CD14-positive monocyte (primary cell): ENCODE measurements around the gene RUNDC3A. TPM values are rescaled to one million over a fixed set of nuclear protein-coding genes. Genes with fewer than 3 reads are reported as not detected.

ENCODE experiments used
- DNase-seq, 3 donors: peaks; one replicate each; pipeline ENCODE4 v3.0.0-alpha.2; 2011 to 2022
- H2AFZ ChIP-seq: 2 replicates; pipeline ENCODE4 v1.6.0; 2012; ENCODE audit warnings: mild to moderate bottlenecking, low read depth, low read length, inconsistent platforms; ENCODE audit not compliant: insufficient read depth, poor library complexity, severe bottlenecking
- H3K27ac ChIP-seq, 2 donors: 1 replicate in 1 of 2; 2 replicates in 1 of 2; pipeline ENCODE4 v1.5.1; 2012 to 2013; ENCODE audit warnings: low read length in 2 of 2, control low read depth in 1 of 2, inconsistent platforms in 1 of 2, low read depth in 1 of 2, mild to moderate bottlenecking in 1 of 2
- H3K27me3 ChIP-seq, 2 donors: one replicate each; pipeline versions ENCODE4 v1.6.0 to v1.6.1; 2011 to 2013; ENCODE audit warnings: low read length in 2 of 2; ENCODE audit not compliant: control insufficient read depth in 2 of 2, insufficient read depth in 2 of 2
- H3K36me3 ChIP-seq, 2 donors: replicated peaks in 1 of 2; 1 replicate in 1 of 2; 2 replicates in 1 of 2; pipeline versions ENCODE4 v1.5.1 to v1.6.1; 2012 to 2013; ENCODE audit warnings: low read length in 2 of 2, control low read depth in 1 of 2, inconsistent platforms in 1 of 2, mild to moderate bottlenecking in 1 of 2; ENCODE audit not compliant: insufficient read depth in 2 of 2, control insufficient read depth in 1 of 2
- H3K4me1 ChIP-seq, 2 donors: 1 replicate in 1 of 2; 2 replicates in 1 of 2; pipeline versions ENCODE4 v1.5.1 to v1.6.1; 2012 to 2013; ENCODE audit warnings: low read length in 2 of 2, control low read depth in 1 of 2, inconsistent platforms in 1 of 2, mild to moderate bottlenecking in 1 of 2, moderate library complexity in 1 of 2; ENCODE audit not compliant: insufficient read depth in 2 of 2, control insufficient read depth in 1 of 2
- H3K4me2 ChIP-seq: replicated peaks from 2 replicates; pipeline ENCODE3; 2012; ENCODE audit warnings: low read length, moderate library complexity, mild to moderate bottlenecking; ENCODE audit not compliant: poor library complexity, severe bottlenecking; ENCODE audit errors: extremely low read depth
- H3K4me3 ChIP-seq, 3 experiments: fragments of 200-600 bp in 1 of 3; sonication (generic) in 1 of 3; replicated peaks in 1 of 3; 1 replicate in 2 of 3; 2 replicates in 1 of 3; pipeline ENCODE4 v1.5.1; 2011 to 2013; ENCODE audit warnings: low read length in 3 of 3, mild to moderate bottlenecking in 3 of 3, control low read depth in 2 of 3, low read depth in 2 of 3, inconsistent platforms in 1 of 3, moderate library complexity in 1 of 3
- H3K79me2 ChIP-seq: 2 replicates; pipeline ENCODE4 v1.6.0; 2012; ENCODE audit warnings: mild to moderate bottlenecking, control low read depth, inconsistent platforms, low read length, moderate library complexity; ENCODE audit not compliant: insufficient read depth
- H3K9ac ChIP-seq: 2 replicates; pipeline ENCODE4 v1.6.0; 2017; ENCODE audit warnings: low read length, mild to moderate bottlenecking; ENCODE audit not compliant: insufficient read depth, poor library complexity, severe bottlenecking
- H3K9me3 ChIP-seq, 2 donors: replicated peaks in 1 of 2; 1 replicate in 1 of 2; 2 replicates in 1 of 2; pipeline versions ENCODE4 v1.5.1 to v1.6.1; 2012 to 2013; ENCODE audit warnings: low read length in 2 of 2, control low read depth in 1 of 2; ENCODE audit not compliant: control insufficient read depth in 1 of 2, insufficient read depth in 1 of 2
- H4K20me1 ChIP-seq: 2 replicates; pipeline ENCODE4 v1.6.0; 2012; ENCODE audit warnings: mild to moderate bottlenecking, low read length, control low read depth, moderate library complexity; ENCODE audit not compliant: insufficient read depth
- H3K27ac Mint-ChIP-seq, 7 donors: one replicate each; pipeline ENCODE4 v1.8.0; 2020; ENCODE audit warnings: mild to moderate bottlenecking in 7 of 7, mixed read lengths in 7 of 7, moderate library complexity in 6 of 7, inconsistent platforms in 2 of 7
- H3K27me3 Mint-ChIP-seq, 3 donors: one replicate each; pipeline ENCODE4 v1.8.0; 2021 to 2022; ENCODE audit warnings: low read depth in 3 of 3, mild to moderate bottlenecking in 3 of 3, mixed read lengths in 3 of 3, moderate library complexity in 3 of 3, inconsistent platforms in 1 of 3
- H3K36me3 Mint-ChIP-seq, 2 donors: one replicate each; pipeline ENCODE4 v1.8.0; 2020; ENCODE audit warnings: mixed read lengths in 2 of 2, inconsistent platforms in 1 of 2, mild to moderate bottlenecking in 1 of 2
- H3K4me1 Mint-ChIP-seq: one replicate; pipeline ENCODE4 v1.8.0; 2020; ENCODE audit warnings: mild to moderate bottlenecking, mixed read lengths
- H3K4me3 Mint-ChIP-seq, 2 donors: one replicate each; pipeline ENCODE4 v1.8.0; 2020; ENCODE audit warnings: mild to moderate bottlenecking in 2 of 2, mixed read lengths in 2 of 2, moderate library complexity in 1 of 2
- H3K9me3 Mint-ChIP-seq, 7 donors: one replicate each; pipeline ENCODE4 v1.8.0; 2020 to 2022; ENCODE audit warnings: mixed read lengths in 7 of 7, mild to moderate bottlenecking in 6 of 7, moderate library complexity in 6 of 7, inconsistent platforms in 2 of 7
- WGBS: methylation state at CpG from one replicate; pipeline ENCODE4 v1.1.5; 2013; ENCODE audit warnings: missing lambda C conversion rate; ENCODE audit not compliant: insufficient coverage; 5-methylcytosine and 5-hydroxymethylcytosine counted together
- intact Hi-C, 2 donors: fragments of 100-400 bp; cut with micrococcal nuclease; formaldehyde crosslinking; loops; one replicate each; pipeline versions ENCODE4 v1.15.0 to v1.15.1; 2023
- polyA plus RNA-seq, 3 donors: library from polyadenylated mRNA; depleted of rRNA in 1 of 3; unstranded in 2 of 3; stranded (reverse) in 1 of 3; fragments of 300-500 nt in 2 of 3; fragments of >200 nt in 1 of 3; fragmentation: Illumina TruSeq in 2 of 3; gene quantifications; 1 replicate in 2 of 3; 2 replicates in 1 of 3; pipeline ENCODE4 v1.2.3, GENCODE V29; 2012 to 2021
- TF ChIP-seq, protein P1 (sequence below): fragments of 200-600 bp; IDR thresholded peaks from one replicate; pipeline ENCODE4 v1.8.0; 2022; ENCODE audit warnings: antibody characterized with exemption, mild to moderate bottlenecking

The RUNDC3A gene
- polyA plus RNA-seq, 3 donors: 0.22 to 0.35 TPM; not detected in 1

GRCh38 chr17:44343510-44344209, 35.3 kb downstream of the RUNDC3A start:
- no peak overlapping the region for H3K9ac ChIP-seq
- peaks cover 0 to under 1% of the 10 kb centered on the region in 2 donors for H3K36me3 ChIP-seq
- H3K27me3 ChIP-seq: no peaks in the 10 kb centered on the region
- H3K36me3 Mint-ChIP-seq: peaks cover 11 to 17% of the 10 kb centered on the region in 2 donors
- no peak overlapping the region for H3K4me2 ChIP-seq
- no peak overlapping the region for H3K4me3 ChIP-seq
- peaks cover 0 to 4% of the 10 kb centered on the region in 2 donors for H3K9me3 ChIP-seq
- no peak overlapping the region for H3K27ac ChIP-seq
- no peak for DNase-seq
- H3K27ac Mint-ChIP-seq: peak overlapping the region in 5 of 7 donors; percentile 46 to 98 (median 82)
- 83% methylated on average over 11 of the region's 11 CpGs for whole genome bisulfite sequencing
- H3K79me2 ChIP-seq: peaks cover 47% of the 10 kb centered on the region
- intact Hi-C loops: loop anchor here in 1 of 2 donors (2.0 kb wide), 2 partner anchors 19 to 125 kb away; partner anchors contain the start of genes SLC25A39 and UBTF
- no peak overlapping the region for H3K4me3 Mint-ChIP-seq
- peaks cover 4 to 15% (median 6%) of the 10 kb centered on the region in 7 donors for H3K9me3 Mint-ChIP-seq
- H3K4me1 ChIP-seq: peaks cover 61 to 68% of the 10 kb centered on the region in 2 donors
- H4K20me1 ChIP-seq: peaks cover 36% of the 10 kb centered on the region
- TF ChIP-seq, protein P1, sequence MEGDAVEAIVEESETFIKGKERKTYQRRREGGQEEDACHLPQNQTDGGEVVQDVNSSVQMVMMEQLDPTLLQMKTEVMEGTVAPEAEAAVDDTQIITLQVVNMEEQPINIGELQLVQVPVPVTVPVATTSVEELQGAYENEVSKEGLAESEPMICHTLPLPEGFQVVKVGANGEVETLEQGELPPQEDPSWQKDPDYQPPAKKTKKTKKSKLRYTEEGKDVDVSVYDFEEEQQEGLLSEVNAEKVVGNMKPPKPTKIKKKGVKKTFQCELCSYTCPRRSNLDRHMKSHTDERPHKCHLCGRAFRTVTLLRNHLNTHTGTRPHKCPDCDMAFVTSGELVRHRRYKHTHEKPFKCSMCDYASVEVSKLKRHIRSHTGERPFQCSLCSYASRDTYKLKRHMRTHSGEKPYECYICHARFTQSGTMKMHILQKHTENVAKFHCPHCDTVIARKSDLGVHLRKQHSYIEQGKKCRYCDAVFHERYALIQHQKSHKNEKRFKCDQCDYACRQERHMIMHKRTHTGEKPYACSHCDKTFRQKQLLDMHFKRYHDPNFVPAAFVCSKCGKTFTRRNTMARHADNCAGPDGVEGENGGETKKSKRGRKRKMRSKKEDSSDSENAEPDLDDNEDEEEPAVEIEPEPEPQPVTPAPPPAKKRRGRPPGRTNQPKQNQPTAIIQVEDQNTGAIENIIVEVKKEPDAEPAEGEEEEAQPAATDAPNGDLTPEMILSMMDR: no peak
- H2AFZ ChIP-seq: no peak overlapping the region
- H3K4me1 Mint-ChIP-seq: peaks cover 67% of the 10 kb centered on the region
- H3K27me3 Mint-ChIP-seq: peaks cover 0 to 4% (median 0%) of the 10 kb centered on the region in 3 donors

GRCh38 chr17:44344939-44345453, 36.6 kb downstream of the RUNDC3A start, which contains the start of gene GRN:
Gene GRN (plus strand): TSS chr17:44345302. CDS start chr17:44349165, 3,863 bp downstream.
- Histone ChIP-seq H3K4me3 (peak within 1 kb of the TSS; percentile 71 to 98 (median 92)), H3K9me3 (peaks cover 0 to 4% of the 10 kb centered on the region in 2 donors), H2AFZ (peak within 1 kb of the TSS; percentile 39), H3K36me3 (peaks cover 12 to 14% of the 10 kb centered on the region in 2 donors), H3K4me1 (peaks cover 61 to 69% of the 10 kb centered on the region in 2 donors), H3K27ac (peak within 1 kb of the TSS; percentile 88 to 98), H3K4me2 (peak within 1 kb of the TSS; percentile 88), H3K79me2 (peaks cover 60% of the 10 kb centered on the region), H3K9ac (peak within 1 kb of the TSS; percentile 87), H3K27me3 (no peaks in the 10 kb centered on the region), H4K20me1 (peaks cover 49% of the 10 kb centered on the region)
- WGBS: under 1% methylated on average over 18 of the region's 26 CpGs
- H3K27me3 Mint-ChIP-seq: peaks cover 0 to 2% (median 0%) of the 10 kb centered on the region in 3 donors
- peak within 1 kb of the TSS; percentile 93 to 99 (median 98) for H3K27ac Mint-ChIP-seq
- H3K36me3 Mint-ChIP-seq: peaks cover 24 to 26% of the 10 kb centered on the region in 2 donors
- peak within 1 kb of the TSS; percentile 96 to 99 for H3K4me3 Mint-ChIP-seq
- H3K4me1 Mint-ChIP-seq: peaks cover 68% of the 10 kb centered on the region
- TF ChIP-seq, protein P1: no peak
- DNase-seq: peak; percentile 95 to 98 (median 97)
- peaks cover 4 to 13% (median 6%) of the 10 kb centered on the region in 7 donors for H3K9me3 Mint-ChIP-seq
- intact Hi-C loops: loop anchor here in 1 of 2 donors (2.0 to 5.0 kb wide), 4 partner anchors 20 to 143 kb away; partner anchors contain the start of genes SLC25A39 and UBTF
